Superior temporal gyrus (tissue), 1 donor: Measurements from ENCODE around the gene CNTN5.

Experiments used
- DNase-seq: peaks from one replicate; pipeline ENCODE4 v3.0.0-alpha.2; 2016; ENCODE audit errors: extremely low spot score

Gene CNTN5

DNA sequence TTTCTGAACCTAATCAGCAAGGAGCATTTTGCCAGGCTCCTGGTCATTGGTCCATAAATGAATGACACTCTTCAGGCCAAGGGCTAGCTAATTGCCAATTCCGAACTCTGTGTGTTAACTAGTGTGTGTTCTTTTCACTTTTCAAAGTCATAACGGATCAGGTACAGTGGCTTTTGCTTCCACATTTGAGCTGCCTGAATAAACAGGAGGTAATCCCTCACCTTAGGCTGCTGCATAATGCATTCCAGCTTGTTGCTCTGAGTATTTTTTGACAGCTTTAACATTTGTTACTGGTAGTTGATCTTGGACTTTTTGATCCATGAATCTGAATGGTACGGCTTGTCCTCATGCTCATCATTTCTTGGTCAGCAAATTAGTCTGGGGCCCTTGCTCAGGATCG, 485.1 kb downstream of the CNTN5 start:
- DNase-seq: no peak

DNA sequence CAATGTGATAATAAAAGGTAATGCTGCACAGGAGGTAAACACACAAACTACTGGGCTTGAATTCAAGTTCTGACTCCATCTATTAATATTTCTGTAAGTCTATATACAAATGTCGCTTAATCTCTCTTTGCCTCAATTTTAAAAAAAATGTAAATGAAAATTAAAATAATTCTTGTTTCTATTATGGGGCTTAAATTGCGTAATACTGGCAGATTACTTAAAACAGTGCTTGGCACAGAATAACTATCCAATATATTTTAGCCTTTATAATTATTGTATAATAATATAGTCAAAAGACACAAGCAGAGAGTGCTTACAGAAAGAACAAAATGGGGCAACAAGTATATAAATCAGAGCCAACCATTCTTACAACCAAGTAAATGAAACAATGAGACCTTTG, 489.1 kb downstream of the CNTN5 start:
- DNase-seq: no peak

DNA sequence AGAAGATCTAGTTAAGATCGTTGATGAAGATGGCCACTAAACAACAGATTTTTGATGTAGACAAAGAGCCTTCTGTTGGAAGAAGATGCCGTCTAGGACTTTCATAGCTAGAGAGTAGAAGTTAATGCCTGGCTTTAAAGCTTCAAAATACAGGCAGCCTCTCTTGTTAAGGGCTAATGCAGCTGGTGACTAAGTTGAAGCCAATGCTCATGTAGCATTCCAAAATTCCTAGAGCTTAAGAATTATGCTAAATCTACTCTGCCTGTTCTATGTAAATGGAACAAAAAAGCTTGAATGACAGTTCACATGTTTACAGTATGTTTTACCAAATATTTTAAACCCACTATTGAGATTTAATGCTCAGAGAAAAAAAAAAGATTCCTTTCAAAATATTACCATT, 492.6 kb downstream of the CNTN5 start:
- no peak for DNase-seq

DNA sequence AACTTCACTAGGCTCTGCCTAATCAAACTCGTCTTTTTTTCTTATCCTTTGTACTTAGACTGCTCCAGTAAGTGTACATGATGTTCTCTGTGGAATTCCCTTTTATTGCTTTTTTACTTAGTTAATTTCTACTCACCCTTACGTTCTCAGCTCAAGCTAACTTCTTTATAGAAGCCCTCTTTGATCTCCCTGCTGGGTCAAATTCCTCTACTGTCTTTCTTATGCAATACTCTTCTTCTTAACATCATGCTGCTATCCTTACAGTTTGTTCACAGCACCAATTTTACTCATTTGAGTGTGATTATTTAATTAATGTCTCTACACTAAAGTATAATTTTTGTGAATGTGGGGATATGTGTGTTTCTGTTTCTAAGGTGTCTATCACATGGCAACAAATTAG, 498.3 kb downstream of the CNTN5 start:
- no peak for DNase-seq

DNA sequence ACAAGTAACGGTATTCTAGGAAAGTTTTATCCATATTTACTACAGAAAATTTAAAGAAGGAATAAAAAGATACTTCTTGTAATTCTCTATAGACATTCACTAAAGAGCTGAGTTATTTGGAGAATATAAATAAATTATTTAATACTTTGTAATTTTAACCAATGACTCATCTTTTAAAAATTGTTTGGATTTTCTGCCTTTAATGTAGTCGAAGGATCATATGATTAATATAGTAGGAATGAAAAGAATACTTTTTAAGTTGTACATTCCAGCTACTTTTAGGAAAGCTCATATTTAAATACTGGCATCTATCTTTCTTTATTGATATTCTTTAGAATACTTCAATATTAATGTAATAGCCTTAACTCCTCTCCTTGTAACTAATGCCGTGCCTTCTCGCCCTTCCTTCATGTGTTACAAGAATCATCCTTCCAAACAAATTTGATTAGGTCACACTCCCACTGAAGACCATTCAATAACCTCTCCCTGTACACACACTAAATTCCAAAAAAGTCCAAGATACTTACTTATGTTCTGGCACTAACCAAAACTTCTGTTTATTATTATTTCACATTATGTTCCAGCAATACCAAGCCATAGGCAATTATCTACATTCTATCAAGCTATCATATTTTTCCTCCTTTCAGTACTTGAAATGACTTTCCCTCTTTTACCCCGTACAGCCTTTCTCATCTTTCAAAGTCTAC, 501.9 kb downstream of the CNTN5 start:
- DNase-seq: no peak

DNA sequence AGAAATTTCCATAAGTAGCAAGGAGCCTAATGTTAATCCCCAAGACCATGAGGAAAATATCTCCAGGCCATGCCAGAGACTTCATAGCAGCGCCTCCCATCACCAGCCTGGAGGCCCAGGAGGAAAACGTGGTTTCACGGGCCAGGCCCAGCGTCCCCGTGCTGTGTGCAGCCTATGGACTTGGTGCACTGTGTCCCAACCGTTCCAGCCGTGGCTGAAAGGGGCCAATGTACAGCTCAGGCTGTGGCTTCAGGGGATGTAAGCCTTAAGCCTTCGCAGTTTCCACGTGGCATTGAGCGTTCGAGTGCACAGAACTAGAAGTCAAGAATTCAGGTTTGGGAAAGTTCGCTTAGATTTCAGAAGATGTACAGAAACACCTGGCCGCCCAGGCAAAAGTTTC, 510.7 kb downstream of the CNTN5 start:
- no peak for DNase-seq

DNA sequence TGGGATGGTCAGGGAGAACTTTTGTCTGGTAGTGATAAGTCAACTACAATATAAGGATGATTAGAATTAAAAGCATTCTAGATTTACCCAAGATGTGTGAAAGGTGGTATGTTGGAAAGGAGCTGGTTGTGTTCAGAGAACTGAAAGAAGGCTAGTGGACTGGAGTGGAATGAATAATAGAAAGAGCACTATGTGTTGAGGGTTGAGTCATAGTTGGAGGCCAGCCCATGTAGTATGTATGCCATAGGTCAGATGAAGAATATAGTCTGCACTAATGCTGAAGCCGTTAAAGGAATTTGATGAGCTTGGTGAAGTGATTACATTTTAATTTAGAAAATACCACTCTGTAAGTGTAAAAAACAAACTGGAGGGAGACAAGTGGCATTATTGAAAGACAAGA, 514.1 kb downstream of the CNTN5 start:
- no peak for DNase-seq

DNA sequence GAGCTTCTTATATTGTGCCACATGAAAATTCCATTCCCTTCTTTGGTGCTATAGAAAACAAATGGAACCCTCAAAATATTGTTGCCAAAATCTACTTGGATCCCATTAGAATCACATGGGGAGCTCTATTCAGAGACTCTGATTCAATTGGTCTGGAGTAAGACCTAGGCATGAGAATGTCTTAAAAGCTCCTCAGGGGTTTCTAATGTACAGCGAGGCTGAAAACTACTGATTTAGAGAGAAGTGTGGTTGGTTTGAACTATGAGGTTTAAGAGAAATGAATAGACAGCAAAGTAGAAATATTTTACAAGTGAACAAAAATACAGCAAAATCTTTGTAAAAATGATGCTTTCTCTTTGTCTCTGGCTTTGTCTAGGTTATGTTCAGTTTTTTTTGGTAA, 514.7 kb downstream of the CNTN5 start:
- no peak for DNase-seq

DNA sequence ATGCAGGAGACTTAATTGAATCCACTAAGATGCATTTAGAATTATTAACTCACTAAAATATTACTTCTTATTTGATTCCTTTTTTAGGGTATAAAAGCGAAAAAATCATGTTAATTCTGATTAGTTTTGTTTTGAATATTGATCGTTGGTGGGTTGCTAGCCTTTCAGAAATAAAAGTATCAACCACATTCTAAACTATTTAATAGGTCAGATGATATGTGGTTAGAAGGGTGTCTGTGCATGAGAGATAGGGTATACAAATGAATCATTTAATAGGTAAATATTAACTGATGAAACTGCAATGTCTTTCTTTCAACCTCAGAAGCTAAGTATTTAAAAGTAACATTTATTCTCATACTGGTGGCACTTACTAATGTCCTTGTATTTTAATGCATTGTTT, 515.1 kb downstream of the CNTN5 start:
- DNase-seq: no peak

DNA sequence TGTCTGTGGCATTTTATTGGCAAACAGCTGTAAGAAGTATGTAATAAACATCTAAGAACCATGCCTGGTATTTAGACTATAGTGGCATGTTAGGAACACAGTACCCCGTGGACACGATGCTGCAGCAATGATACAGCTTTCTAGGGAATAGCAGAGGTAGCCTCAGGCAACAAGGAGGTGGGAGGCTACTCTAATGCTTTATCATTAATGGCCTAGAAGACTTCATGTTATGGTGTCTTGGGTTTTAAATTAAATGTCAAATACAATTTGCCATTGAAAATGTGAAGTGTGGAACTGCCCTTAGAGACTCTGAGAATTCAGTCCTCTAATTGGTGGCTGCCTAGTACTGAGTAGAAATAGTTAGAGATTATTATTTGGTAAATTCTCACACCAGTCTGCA, 516.9 kb downstream of the CNTN5 start:
- DNase-seq: no peak

DNA sequence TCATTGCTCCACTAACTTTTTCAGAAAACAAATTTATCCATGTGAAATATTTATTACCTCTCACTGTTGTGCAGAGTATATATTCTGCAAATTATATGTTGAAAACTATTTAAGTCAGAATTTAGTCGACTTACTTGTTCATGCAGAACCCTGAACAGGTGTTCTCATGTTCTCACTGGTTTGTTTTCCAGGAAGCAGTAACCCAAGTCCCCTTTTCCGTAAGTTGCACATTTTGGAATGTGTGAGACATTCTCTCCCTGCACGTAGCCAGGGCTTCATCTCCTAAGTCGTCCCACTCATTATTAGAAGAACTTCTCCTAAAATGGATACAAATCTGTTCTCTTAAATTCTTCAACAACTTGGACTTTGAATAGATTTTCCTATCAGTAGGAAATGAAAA, 524.9 kb downstream of the CNTN5 start:
- DNase-seq: no peak

DNA sequence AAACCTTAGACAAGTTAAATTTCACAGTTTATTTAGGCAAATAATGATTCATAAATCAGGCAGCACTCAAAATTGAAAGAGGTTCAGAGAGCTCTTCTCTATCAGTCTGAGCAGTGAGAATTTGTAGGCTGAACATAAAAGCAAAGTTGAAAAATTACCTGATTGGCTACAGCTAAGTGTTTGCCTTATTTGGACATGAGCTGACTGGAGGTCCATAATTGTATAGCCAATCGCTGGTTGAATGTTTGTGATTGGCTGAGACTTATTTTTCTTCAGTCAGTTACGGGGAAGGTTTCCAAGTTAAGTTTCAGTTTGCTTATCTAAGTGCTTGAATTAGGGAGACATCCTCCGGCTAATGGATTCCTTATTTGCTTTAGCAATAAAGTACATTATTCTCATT, 527.5 kb downstream of the CNTN5 start:
- no peak for DNase-seq

DNA sequence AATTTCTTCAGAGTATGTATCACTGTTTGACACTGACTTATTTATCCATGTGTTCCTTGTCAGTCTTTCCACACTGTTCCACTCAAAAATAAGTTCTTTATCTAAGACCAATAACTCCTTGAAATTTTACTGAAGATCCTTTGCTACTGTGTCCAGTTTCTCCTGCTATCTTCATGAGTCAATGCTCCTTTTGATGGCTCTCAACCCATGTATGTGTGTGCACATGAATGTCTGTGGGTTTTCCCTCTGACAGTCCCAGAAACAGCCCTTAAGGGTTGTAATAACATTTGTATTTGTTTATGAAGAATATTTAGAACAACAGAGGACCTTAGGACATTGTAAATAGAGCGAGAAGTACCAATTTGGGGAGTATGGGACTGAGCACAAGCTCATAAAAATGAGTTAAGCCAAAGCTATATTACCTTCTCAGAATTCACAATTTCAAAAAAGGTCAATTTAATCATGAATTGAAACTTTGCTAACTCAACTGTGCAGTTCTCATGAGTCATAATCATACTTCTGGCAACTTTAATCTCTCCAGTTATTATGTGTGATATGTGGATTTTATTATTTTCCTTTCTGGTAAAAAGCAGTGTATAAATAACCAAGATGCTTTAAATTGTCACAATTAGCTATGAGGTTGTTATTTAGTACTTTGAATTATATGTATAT, 533.6 kb downstream of the CNTN5 start:
- DNase-seq: no peak

DNA sequence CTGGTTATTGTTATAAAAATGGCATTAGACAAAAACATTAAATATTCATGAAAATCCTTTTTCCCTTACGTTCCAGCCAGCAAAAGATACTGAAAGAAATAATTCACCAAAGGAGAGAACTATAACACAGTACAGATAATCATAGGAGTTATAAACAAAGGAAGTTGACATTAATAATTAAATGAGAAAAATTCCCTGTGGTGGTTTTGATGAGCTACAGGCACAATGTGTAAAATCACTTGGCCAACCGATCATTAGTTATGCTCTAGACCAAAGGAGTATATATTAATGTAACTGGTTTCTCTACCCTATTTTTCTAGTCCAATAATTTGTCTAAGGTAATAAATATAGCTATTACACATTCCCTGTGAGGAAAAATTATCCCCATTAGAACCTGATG, 534.7 kb downstream of the CNTN5 start:
- no peak for DNase-seq

DNA sequence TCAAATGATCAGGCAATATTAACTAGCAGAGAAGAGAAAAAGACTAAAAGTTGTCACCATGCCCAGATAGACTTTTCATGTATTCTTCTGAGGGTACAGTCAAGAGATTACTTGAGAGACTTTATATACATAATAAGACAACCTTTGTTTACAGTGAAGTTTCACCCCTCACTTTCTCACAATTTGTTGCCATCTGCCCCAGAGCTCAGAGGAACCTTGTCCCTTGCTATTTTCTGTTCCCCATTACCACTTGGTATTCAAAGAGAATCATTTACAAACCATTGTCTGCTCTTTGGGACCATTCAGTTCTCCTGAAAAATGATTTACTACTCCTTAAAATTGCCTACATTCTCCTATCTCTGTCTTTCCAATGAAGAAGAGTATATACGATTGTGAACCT, 544.6 kb downstream of the CNTN5 start:
- no peak for DNase-seq

DNA sequence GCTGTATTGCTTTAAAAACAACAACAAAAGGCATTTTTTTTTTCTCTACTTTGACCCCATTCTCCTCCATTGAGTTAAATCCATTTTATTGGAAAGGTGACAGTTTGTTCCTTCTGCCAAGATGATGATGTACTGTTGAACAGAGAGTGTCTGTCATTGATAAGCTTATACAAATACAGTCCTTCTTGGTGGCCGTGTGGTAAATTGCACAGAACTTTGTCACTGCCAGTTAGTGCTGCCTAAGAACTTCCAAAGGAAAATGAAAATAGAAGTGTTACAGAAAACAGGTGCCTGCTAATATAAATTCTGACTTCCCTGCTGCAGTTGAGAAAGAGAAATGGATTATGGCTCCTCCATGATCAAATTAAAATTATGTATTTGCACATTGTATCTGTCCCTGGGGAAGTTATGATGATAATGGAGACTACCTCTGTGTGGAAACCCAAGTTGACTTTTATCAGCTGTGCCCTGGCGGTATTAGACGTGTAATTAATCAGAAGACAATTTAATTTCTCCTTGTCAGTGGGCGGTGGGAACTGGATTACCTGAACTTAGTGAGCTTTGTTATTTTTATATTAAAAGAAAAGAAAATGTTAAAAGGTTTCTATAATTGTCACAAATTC, 546.7 kb downstream of the CNTN5 start:
- DNase-seq: no peak

DNA sequence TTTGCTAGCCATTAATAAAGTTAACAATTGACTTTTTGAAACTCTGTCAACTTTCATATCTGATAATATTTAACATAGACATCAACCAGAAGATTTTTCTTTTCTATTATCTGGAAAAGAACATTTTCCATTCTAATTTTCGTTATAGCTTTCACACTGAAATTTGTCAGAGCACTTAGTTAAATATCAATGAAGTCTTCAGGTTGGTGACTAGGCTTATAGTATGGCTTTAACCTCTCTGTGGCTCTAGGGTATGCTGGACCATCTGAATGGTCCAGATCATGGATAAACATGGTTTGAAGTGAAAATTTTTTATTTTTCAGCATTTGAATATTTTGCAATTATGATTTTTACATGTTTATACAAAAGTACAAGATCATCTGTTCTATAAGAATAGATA, 548.1 kb downstream of the CNTN5 start:
- DNase-seq: no peak

DNA sequence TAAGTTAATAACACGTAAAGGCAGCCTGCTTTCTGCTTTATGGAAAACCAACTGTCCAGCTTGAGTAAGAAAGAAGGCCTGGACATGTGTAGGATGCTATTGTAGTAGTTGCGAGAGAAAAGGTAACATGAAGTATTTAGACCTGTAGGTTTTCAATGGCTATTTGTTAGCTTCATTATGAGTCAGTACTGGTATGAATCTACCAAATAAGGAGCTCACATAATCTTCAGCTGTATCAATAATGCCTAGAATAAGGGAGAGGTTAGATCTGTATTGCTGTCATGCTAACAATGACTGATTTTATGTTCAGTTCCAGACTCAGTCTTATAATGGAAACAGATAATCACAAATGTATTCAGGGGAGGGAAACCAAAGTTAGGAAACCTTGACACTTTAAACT, 550.3 kb downstream of the CNTN5 start:
- no peak for DNase-seq

DNA sequence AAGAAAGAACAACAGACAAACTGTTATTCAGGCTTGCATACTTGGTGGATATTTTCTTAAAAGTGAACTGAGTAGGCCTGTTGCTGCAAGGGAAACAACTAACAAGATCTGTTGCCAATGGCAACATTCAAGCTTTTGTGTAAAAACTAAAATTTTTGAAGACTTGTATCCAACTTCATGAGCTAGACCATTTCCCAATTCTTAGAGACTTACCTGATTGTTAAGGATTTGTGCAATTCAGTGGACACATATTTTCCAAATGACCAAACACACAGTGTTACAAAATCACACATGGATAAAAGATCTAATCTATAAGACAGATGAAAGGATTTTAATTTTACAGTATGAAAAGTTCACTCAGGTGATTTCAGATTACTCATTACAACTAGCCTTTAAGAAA, 564.1 kb downstream of the CNTN5 start:
- no peak for DNase-seq

DNA sequence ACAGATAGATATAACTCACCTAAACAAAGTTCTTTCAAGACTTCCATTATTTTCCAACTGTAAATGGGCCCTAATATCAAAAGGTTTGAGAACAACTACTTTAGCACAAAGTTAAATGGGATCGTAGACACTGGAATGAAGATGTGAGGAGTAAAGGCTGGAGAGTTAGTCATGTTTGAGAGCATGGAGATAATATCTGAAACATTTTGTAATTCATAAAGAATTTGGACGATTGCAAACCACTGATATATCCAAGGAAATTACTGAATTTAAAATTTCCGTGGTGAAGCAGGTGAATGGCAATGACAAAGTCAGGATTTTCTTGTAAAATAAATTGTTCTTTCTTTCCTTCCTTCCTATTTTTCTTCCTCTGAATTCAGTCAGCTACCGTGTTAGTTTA, 564.9 kb downstream of the CNTN5 start:
- no peak for DNase-seq

DNA sequence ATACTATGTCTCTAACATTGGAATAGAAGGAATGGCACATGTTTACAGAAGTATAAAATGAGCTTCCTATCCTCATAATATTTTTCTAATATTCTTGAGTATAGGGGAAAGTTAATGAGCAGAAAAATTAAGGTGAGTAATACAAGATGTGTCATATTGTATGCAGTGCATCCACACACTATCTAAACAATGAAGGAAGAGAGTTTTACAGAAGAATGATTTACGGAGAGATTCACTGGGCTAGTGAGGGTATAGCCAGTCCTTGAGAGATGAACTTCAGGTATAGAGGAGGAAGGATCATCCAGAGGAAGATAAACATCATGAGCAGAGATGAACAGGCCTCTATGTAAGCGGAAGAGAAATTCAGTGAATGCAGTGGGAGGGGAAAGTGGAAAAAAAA, 569.0 kb downstream of the CNTN5 start:
- no peak for DNase-seq

DNA sequence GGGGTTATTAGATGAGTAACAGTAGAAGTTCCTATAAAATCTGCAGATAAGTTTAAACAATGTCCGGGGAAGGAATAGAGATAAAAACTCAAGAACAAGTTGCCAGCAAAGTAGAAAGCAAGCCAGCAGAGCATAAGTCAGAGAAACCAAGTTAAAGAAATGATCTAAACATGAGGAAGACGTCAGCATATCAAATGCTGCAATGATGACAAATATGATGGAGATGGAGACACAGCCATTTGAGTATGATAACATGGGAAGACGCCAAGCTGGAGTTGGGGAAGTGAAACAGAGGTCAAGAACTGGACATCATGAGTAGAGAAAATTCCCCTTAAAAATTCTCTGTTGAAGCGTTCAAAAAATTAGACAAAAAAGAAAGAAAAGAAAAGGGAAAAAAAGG, 571.5 kb downstream of the CNTN5 start:
- no peak for DNase-seq

DNA sequence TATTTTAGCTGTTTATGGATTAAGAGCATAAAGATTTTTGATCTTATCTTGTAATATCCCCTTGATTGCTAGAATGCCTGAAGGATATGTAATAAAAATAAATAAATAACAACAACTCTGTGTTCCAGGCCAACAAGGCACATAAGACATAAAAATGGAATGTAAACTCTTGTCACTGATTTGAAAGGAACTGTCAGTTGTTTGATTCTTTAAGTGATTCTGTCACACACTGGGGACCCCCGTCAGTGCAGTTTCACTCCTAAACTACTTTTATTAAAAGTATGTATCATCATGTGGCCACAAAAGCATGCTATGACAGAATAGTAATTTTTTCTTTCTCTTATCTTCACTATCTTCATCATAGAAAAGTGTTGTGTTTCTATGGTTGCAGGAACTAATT, 572.4 kb downstream of the CNTN5 start:
- no peak for DNase-seq

DNA sequence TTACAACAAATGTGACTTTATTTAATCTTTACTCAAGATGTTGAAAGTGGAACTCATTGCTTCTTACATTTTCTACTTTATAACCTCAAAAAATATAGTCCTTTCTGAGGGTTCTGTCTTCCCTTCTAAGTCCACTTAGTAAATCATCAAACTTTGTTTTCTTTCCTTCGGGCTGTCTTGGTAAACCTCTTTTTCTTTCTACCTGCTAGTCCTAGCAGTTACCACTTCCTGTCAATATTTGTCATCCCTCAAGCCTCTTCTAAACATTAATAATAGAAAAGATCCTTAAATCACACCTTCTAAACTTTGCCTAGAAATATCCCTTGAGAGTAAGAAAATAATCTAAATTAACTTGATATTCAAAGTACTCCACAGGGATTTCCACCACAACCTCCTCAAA, 580.4 kb downstream of the CNTN5 start:
- DNase-seq: no peak
